B cell (primary cell): Measurements from ENCODE around the gene EEFSEC. TPM values are rescaled to one million over a fixed set of nuclear protein-coding genes. Genes with fewer than 3 reads are reported as not detected.

Experiments used
- ATAC-seq: fragments of 200-7000 bp; cut with Tn5 transposase; one replicate; pipeline ENCODE4 v1.10.0; 2021; ENCODE audit warnings: low read depth, mild to moderate bottlenecking, moderate number of reproducible peaks, moderate library complexity
- CTCF ChIA-PET: fragments of 350-600 bp; sonication (Branson Sonifier 250); formaldehyde crosslinking; loops from one replicate; lab custom pipeline; 2021; ENCODE audit warnings: antibody characterized with exemption, inconsistent platforms; lab: Charles Lee
- POLR2A ChIA-PET: fragments of 350-600 bp; sonication (Branson Sonifier 250); formaldehyde crosslinking; loops from one replicate; lab custom pipeline; 2021; ENCODE audit warnings: antibody characterized with exemption; lab: Charles Lee
- DNase-seq: peaks from one replicate; pipeline ENCODE4 v3.0.0; 2013
- H2AFZ ChIP-seq: 2 replicates; pipeline ENCODE4 v1.6.1; 2012; ENCODE audit warnings: mild to moderate bottlenecking, low read depth, low read length; ENCODE audit not compliant: insufficient read depth, poor library complexity, severe bottlenecking
- H3K27ac ChIP-seq, 2 donors: 1 replicate in 1 of 2; 2 replicates in 1 of 2; pipeline ENCODE4 v1.5.1; 2012 to 2013; ENCODE audit warnings: low read length in 2 of 2, mild to moderate bottlenecking in 2 of 2, moderate library complexity in 1 of 2
- H3K27me3 ChIP-seq, 4 experiments: fragments of 200-600 bp in 1 of 4; sonication (generic) in 1 of 4; replicated peaks in 1 of 4; 1 replicate in 2 of 4; 2 replicates in 2 of 4; pipeline versions ENCODE4 v1.6.1 to v1.7.0; 2013 to 2016; ENCODE audit warnings: low read length in 3 of 4, mild to moderate bottlenecking in 2 of 4, mixed read lengths in 1 of 4, moderate library complexity in 1 of 4; ENCODE audit not compliant: insufficient read depth in 4 of 4, control insufficient read depth in 3 of 4; ENCODE audit errors: control extremely low read depth in 1 of 4
- H3K36me3 ChIP-seq, 2 experiments: replicated peaks in 1 of 2; 1 replicate in 1 of 2; 2 replicates in 1 of 2; pipeline versions ENCODE4 v1.6.1 to v1.7.1; 2013; ENCODE audit warnings: low read length in 1 of 2; ENCODE audit not compliant: insufficient read depth in 2 of 2, control insufficient read depth in 1 of 2; ENCODE audit errors: control extremely low read depth in 1 of 2, extremely low read depth in 1 of 2
- H3K4me1 ChIP-seq, 2 donors: fragments of 200-600 bp in 1 of 2; sonication (generic) in 1 of 2; 1 replicate in 1 of 2; 2 replicates in 1 of 2; pipeline versions ENCODE4 v1.5.1 to v1.6.1; 2013 to 2017; ENCODE audit warnings: low read length in 2 of 2; ENCODE audit not compliant: control insufficient read depth in 2 of 2, insufficient read depth in 2 of 2
- H3K4me2 ChIP-seq: replicated peaks from 2 replicates; pipeline ENCODE3; 2012; ENCODE audit warnings: mild to moderate bottlenecking, low read depth, low read length; ENCODE audit not compliant: poor library complexity, severe bottlenecking
- H3K4me3 ChIP-seq, 5 experiments: fragments of 200-600 bp in 1 of 5; sonication (generic) in 1 of 5; 1 replicate in 3 of 5; 2 replicates in 2 of 5; pipeline versions ENCODE4 v1.5.1 to v1.7.0; 2011 to 2016; ENCODE audit warnings: low read length in 4 of 5, mild to moderate bottlenecking in 4 of 5, low read depth in 2 of 5, control low read depth in 1 of 5, moderate library complexity in 1 of 5; ENCODE audit not compliant: insufficient read depth in 1 of 5; ENCODE audit errors: control extremely low read depth in 1 of 5, extremely low read depth in 1 of 5
- H3K79me2 ChIP-seq: fragments of 200-600 bp; sonication (generic); one replicate; pipeline ENCODE4 v1.6.0; 2016; ENCODE audit warnings: low read length; ENCODE audit not compliant: control insufficient read depth, insufficient read depth
- H3K9ac ChIP-seq: fragments of 200-600 bp; sonication (generic); 2 replicates; pipeline ENCODE4 v1.6.1; 2017; ENCODE audit warnings: mild to moderate bottlenecking, low read length, moderate library complexity
- H3K9me3 ChIP-seq, 3 donors: one replicate each; pipeline versions ENCODE4 v1.6.1 to v1.7.1; 2013; ENCODE audit warnings: low read length in 2 of 3; ENCODE audit not compliant: control insufficient read depth in 2 of 3, insufficient read depth in 1 of 3; ENCODE audit errors: control extremely low read depth in 1 of 3
- H4K20me1 ChIP-seq: 2 replicates; pipeline ENCODE4 v1.6.0; 2012; ENCODE audit warnings: mild to moderate bottlenecking, low read length; ENCODE audit not compliant: insufficient read depth, control insufficient read depth, poor library complexity, severe bottlenecking
- H3K27ac Mint-ChIP-seq: one replicate; pipeline ENCODE4 v1.8.0; 2021; ENCODE audit warnings: mixed read lengths
- H3K27me3 Mint-ChIP-seq: one replicate; pipeline ENCODE4 v1.8.0; 2021; ENCODE audit warnings: mixed read lengths
- H3K4me1 Mint-ChIP-seq: one replicate; pipeline ENCODE4 v1.8.0; 2021; ENCODE audit warnings: mixed read lengths
- H3K4me3 Mint-ChIP-seq: one replicate; pipeline ENCODE4 v1.8.0; 2021; ENCODE audit warnings: mixed read lengths
- H3K9me3 Mint-ChIP-seq: one replicate; pipeline ENCODE4 v1.8.0; 2022; ENCODE audit warnings: mixed read lengths; ENCODE audit not compliant: insufficient read depth
- EZH2 ChIP-seq: IDR thresholded peaks from 2 replicates; pipeline ENCODE4 v1.6.1; 2012; ENCODE audit warnings: borderline replicate concordance, low read depth, mild to moderate bottlenecking, moderate library complexity, low read length; ENCODE audit not compliant: insufficient read depth, poor library complexity, severe bottlenecking
- WGBS: methylation state at CpG from one replicate; pipeline ENCODE4 v1.1.5; 2013; ENCODE audit warnings: missing lambda C conversion rate; ENCODE audit not compliant: insufficient coverage; 5-methylcytosine and 5-hydroxymethylcytosine counted together
- intact Hi-C: fragments of 100-400 bp; cut with micrococcal nuclease; formaldehyde crosslinking; loops from one replicate; pipeline ENCODE4 v1.10.0; 2022
- polyA plus RNA-seq: library from polyadenylated mRNA; depleted of rRNA; stranded (reverse); fragments of >200 nt; gene quantifications from 2 replicates; pipeline ENCODE4 v1.2.3, GENCODE V29; 2012
- total RNA-seq, 2 donors: library from RNA; stranded (reverse); fragments of 120-200 nt in 1 of 2; gene quantifications; 1 replicate in 1 of 2; 2 replicates in 1 of 2; pipeline versions ENCODE4 v1.2.3 to v1.2.4, GENCODE V29; 2013 to 2022
- TF ChIP-seq, protein P1 (sequence below): fragments of 200-600 bp; IDR thresholded peaks from one replicate; pipeline ENCODE4 v1.8.0; 2022; ENCODE audit warnings: antibody characterized with exemption, mild to moderate bottlenecking

EEFSEC gene
- total and polyA plus RNA-seq, 2 donors (not counting 1 experiment from before 2014, with no cell fraction given): 17.9 to 18.4 TPM

DNA sequence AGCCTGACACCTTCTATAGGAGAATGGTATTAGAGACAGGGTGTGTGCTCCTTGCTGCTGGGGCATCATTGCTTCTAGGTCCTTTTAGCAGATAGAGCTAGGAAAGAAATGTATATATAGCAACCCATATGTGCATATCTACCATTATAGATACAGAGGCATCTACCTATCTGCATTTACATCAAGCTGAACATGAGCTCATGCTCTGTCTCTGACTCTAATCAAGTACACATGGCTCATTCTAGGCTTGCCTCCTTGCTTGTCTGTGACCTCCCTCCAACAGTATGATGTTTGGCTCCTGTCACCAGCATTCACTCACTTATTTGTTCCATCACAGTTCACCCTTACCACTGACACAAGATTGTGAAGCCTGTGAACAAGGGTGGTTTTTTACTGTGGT is 133.4 kb downstream of the EEFSEC start:
- Histone ChIP-seq H3K4me2 (no peak overlapping the region), H3K9me3 (no peaks in the 10 kb centered on the region), H3K4me1 (no peaks in the 10 kb centered on the region), H4K20me1 (no peaks in the 10 kb centered on the region), H3K27ac (no peak overlapping the region), H3K9ac (no peak overlapping the region), H3K79me2 (no peaks in the 10 kb centered on the region), H3K4me3 (no peak overlapping the region), H3K36me3 (peaks cover 0 to 9% of the 10 kb centered on the region in 2 experiments), H3K27me3 (no peaks in the 10 kb centered on the region), H2AFZ (no peak overlapping the region)
- Mint-ChIP-seq H3K4me3 (no peak overlapping the region), H3K4me1 (no peaks in the 10 kb centered on the region), H3K27me3 (no peaks in the 10 kb centered on the region), H3K9me3 (no peaks in the 10 kb centered on the region), H3K27ac (no peak overlapping the region)
- TF ChIP-seq, protein P1, sequence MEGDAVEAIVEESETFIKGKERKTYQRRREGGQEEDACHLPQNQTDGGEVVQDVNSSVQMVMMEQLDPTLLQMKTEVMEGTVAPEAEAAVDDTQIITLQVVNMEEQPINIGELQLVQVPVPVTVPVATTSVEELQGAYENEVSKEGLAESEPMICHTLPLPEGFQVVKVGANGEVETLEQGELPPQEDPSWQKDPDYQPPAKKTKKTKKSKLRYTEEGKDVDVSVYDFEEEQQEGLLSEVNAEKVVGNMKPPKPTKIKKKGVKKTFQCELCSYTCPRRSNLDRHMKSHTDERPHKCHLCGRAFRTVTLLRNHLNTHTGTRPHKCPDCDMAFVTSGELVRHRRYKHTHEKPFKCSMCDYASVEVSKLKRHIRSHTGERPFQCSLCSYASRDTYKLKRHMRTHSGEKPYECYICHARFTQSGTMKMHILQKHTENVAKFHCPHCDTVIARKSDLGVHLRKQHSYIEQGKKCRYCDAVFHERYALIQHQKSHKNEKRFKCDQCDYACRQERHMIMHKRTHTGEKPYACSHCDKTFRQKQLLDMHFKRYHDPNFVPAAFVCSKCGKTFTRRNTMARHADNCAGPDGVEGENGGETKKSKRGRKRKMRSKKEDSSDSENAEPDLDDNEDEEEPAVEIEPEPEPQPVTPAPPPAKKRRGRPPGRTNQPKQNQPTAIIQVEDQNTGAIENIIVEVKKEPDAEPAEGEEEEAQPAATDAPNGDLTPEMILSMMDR: no peak
- no peak for TF ChIP-seq EZH2
- ChIA-PET CTCF (no interaction called here), POLR2A (no interaction called here)
- intact Hi-C loops: no loop called here
- DNase-seq (no peak), ATAC-seq (no peak)

DNA sequence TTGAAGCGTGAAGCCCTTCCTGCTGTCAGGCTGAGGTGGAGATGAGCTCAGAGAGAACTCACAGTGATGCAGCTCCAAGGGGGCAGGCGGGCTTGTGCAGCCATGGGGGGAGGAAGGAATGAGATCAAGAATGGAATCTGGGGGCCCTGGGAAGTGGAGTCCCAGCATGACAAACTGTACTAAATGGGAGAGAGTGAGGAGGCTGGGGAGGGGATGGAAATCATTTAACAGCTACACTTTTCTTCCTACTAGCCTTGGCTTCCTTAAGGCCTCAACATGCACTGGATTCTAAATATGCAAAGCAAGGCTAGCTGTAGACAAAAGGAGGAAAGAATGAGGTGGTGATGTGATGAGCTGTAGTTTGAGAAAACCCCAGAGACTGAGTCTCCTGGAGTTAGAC is 133.9 kb downstream of the EEFSEC start:
- CTCF ChIA-PET: no interaction called here
- ATAC-seq (no peak), DNase-seq (no peak)
- POLR2A ChIA-PET: no interaction called here
- Mint-ChIP-seq H3K27me3 (no peaks in the 10 kb centered on the region), H3K9me3 (no peaks in the 10 kb centered on the region), H3K4me3 (no peak overlapping the region), H3K27ac (no peak overlapping the region), H3K4me1 (no peaks in the 10 kb centered on the region)
- 92% methylated on average over 2 of the region's 2 CpGs for WGBS
- Histone ChIP-seq H3K27ac (no peak overlapping the region), H3K4me2 (no peak overlapping the region), H4K20me1 (no peaks in the 10 kb centered on the region), H3K79me2 (no peaks in the 10 kb centered on the region), H2AFZ (no peak overlapping the region), H3K4me3 (no peak overlapping the region), H3K27me3 (no peaks in the 10 kb centered on the region), H3K36me3 (peaks cover 0 to 4% of the 10 kb centered on the region in 2 experiments), H3K4me1 (no peaks in the 10 kb centered on the region), H3K9me3 (no peaks in the 10 kb centered on the region), H3K9ac (no peak overlapping the region)
- TF ChIP-seq EZH2: no peak
- TF ChIP-seq, protein P1: no peak
- intact Hi-C loops: no loop called here
